Posterior cingulate gyrus (tissue), 11 donors: ENCODE measurements around the gene KAZN.

Source experiments
- DNase-seq, 10 donors: peaks; one replicate each; pipeline versions ENCODE4 v3.0.0 to v3.0.0-alpha.2; 2020 to 2021; ENCODE audit warnings: mixed read lengths in 3 of 10
- intact Hi-C: fragments of 100-400 bp; cut with DNase I; formaldehyde crosslinking; loops from one replicate; pipeline ENCODE4 v1.15.1; 2023

KAZN gene

GRCh38 chr1:14810595-14811361 lies 212.3 kb downstream of the KAZN start:
- intact Hi-C loops, result no loop called here
- DNase-seq, result peak in 2 of 10 donors; percentile 16 to 55

- intact Hi-C loops, result no loop called here
- DNase-seq, result no peak
Observed at GRCh38 chr1:14811573-14811972, 213.1 kb downstream of the KAZN start.

DNA sequence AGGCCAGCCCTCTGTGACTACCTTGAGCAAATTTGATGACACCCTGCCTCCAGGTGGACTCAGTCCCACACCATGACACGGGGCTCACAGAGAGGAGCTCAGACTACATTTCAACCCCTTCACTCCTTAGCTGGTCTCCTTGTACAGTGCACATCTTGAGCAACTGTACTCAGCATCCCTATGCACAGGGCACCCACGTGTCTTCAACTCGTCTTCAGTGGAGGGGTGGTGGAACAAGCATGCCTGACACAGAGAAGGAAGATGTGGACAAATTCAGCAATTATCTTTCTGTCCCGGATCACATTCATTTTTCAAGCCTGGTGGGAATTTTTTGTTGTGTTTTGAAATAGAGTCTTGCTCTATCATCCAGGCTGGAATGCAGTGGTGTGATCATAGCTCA lies 213.7 kb downstream of the KAZN start:
- intact Hi-C loops, result no loop called here
- DNase-seq, result peak in 1 of 10 donors; percentile 55

- no peak for DNase-seq
- intact Hi-C loops, result no loop called here
Observed at GRCh38 chr1:14815175-14815877, 216.8 kb downstream of the KAZN start.

DNA sequence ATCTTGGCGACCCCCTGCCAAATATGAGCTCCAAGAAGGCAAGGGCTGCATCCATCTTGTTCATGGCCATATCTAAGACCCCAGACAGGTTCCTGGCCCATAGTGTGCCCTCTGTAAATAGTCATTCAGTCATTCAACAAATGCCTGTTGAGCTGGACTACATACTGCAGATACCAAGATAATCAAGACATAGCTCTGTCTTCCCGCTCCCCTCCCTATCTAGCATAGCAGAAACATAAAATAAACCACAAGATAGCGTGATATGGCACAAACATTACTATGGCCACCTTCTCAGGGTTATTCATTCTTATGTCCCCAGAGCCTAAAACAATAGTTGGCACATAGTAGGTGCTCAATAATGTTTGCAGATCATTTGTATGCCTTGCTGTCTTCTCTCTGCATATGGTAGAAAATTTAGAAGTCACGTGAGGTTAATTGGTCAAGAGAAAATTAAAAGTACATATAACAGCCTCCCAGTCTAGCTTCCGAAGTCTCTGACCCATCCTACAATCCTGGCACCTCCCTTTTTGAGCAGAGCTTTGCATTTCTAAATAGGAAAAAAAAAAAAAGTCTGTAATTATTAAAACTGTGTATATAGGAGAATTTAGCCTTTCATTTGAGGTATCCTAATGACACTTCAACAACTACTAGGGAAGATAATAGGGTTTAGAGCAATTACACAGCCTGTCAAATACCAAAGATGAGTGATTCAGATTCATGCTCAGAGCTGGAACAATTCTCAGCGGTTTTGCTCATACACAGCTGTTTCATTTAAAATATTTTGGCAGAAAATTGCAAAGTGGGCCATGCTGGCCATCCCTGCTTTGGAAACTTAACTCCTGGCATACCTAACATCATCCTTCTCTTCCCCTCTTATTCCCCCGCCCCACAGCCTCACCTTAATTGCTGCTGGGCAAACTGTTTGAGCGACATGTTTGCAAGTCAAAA lies 219.0 kb downstream of the KAZN start:
- intact Hi-C loops, result no loop called here
- DNase-seq, result peak in 1 of 10 donors; percentile 13

DNA sequence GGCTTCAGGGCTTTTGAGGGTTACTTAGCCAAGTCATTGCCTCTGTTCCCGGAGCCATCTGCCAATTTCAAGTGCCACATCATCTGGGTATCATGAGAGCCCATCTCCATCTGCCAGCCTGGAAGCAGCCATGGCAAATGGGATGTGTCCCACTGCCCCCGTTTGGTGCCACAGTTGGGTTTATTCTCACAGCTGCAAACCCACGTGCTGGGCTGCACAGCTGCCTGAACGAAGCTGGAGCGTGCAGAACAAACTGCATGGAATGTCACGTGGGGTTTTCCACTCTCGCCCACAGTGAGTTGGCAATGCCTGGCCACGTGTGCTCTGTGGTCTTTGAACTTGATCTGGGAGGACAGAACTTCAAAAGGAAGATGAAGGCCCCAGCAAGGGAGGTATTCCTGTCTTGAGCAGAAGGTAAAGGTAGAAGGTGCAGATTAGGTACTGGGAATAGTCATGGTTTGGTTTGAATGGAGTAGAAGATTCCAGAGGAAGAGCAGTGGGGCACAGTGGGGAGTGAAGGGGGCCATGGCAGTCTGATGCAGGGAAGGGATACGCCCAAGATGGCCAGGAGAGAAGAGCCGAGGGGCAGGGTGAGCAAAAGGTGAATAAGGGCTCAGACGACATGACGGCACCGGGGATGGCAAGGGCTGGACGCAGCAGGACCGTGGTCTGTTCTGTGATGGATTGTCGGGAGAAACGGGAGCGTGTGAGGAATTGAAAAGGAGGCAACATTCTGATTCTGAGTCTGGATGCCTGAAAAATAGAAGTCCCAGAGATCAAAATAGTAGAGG lies 222.0 kb downstream of the KAZN start:
- intact Hi-C loops, result no loop called here

DNA sequence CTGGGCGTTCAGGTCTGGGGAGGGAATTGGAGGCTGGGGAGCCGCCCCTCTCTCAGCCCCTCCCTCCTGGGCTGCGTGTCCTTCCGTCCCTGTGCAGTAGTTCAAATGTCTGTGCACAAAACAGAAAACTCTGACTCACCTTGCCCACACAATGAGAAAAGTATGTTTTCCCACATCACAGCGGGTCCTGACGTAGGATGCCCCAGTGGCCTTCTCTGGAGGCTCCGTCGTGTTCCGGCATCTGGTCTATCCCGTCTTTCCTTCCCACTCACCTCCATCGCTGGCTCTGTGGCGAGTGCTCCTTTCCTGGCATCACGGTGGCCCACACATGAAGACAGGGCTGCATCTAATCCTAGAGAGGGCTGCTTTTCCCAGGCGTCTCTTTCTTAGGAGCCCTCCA lies 224.0 kb downstream of the KAZN start:
- intact Hi-C loops, result no loop called here
- DNase-seq, result peak in 2 of 10 donors; percentile 55 to 80

More for the DNA sequence above, 222.0 kb downstream of the KAZN start:
- DNase-seq, result peak in 4 of 10 donors; percentile 29 to 79 (median 69)

DNA sequence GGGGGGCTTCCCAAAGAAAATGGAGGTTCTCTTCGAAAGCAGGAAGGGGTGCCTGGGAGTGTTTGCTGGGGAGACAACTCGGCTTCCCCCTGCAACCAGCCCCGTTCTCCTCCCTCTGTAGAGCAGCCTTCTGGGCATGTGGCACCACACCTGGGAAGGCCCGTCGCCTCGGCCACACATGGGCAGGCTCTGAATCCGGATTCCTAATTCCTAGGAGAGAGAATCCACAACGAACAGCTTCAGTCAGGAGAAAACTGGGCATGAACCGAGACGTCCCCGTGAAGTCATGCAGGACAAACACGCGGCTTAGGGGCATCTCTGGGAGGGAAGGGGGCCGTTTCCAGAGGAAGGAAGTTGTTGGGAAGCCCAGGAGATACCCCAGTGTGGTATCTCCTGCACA lies 224.5 kb downstream of the KAZN start:
- peak in 2 of 10 donors; percentile 52 to 54 for DNase-seq
- intact Hi-C loops, result no loop called here

DNA sequence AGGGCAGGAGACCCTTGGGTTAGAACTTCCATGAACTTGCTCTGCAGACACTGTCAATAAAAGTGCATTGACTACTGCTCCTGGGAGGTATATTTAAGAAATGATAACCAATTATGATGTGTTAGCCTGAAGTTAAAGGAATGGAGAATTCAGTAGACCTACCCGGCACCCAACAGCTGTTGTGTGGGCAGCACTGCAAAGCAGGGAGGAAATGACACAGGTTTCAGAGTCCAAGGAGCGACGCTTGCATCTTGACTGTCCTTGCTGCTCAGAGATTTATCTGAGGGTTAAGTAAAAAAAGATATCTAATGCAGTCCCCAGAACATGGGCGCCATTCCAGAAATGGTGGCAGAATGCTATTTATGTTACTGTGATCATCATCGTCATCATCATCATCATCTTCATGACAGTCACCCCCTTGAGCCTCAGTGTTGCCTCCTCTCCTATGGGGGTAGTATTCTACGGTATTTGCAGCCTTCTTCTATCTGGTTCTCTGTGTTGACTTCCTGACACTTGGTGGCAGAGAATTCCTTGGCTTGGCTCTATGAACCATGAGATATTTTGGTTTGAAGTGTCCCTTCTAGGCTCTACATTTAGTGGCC lies 225.9 kb downstream of the KAZN start:
- intact Hi-C loops, result no loop called here

GRCh38 chr1:14825396-14825795 lies 226.9 kb downstream of the KAZN start:
- peak in 1 of 10 donors; percentile 1 for DNase-seq
- intact Hi-C loops, result no loop called here

More for the DNA sequence above, 225.9 kb downstream of the KAZN start:
- peak in 7 of 10 donors; percentile 40 to 88 (median 71) for DNase-seq

- peak in 6 of 10 donors; percentile 16 to 81 (median 56) for DNase-seq
- intact Hi-C loops, result no loop called here
Observed at GRCh38 chr1:14826172-14826636, 227.7 kb downstream of the KAZN start.

DNA sequence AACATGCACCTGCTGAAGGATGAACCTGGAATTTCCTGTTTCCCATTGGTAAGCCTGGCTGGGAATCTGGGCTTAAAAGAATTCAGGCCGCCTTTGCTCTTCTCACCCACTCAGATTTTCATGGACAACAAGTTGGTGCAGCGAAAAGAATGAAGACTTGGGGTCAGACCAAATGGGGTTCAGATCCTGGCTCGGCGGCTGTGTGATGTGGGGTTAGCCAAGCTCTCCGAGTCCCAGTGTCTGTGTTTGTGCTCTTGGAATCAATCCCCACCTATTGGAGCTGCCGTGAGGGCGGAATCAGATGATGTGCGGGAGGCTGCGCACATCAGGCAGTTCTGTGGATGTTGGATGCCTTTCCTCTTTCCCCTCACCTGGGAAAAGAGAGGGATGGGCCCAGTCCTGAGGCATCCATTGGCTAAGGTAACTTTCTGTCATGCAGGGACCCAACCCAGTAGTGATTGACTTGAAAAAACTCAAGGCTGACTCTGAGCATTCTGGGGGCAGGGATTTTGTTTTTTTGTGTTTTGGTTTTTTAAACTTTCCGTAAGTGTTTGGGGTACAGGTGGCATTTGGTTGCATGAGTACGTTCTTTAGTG lies 228.3 kb downstream of the KAZN start:
- DNase-seq, result peak in 2 of 10 donors; percentile 72 to 81

GRCh38 chr1:14827870-14828269 lies 229.4 kb downstream of the KAZN start:
- intact Hi-C loops, result no loop called here
- peak in 1 of 10 donors; percentile 4 for DNase-seq

More for the DNA sequence above, 228.3 kb downstream of the KAZN start:
- intact Hi-C loops, result no loop called here

DNA sequence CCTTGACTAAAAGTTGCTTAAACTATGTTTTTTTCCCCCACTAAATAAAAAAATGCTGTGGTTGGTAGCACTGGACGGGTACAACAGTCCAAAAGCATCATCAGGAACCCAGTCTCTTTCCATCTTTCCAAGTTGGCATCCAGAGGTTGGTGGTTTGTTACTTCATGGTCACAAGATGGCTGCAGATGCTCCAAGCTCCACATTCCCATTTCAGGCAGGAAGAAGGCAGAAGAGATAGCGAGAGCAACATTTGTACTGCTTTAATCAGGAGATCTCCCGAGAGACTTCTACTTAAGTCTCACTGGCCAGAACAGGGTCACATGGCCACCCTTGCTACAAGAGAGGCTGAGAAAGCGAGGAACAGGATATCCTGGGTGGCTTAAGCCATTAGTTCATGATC lies 230.2 kb downstream of the KAZN start:
- intact Hi-C loops, result no loop called here
- DNase-seq, result peak in 1 of 10 donors; percentile 5

- intact Hi-C loops, result no loop called here
- peak in 1 of 10 donors; percentile 48 for DNase-seq
Observed at GRCh38 chr1:14835725-14836124, 237.2 kb downstream of the KAZN start.

DNA sequence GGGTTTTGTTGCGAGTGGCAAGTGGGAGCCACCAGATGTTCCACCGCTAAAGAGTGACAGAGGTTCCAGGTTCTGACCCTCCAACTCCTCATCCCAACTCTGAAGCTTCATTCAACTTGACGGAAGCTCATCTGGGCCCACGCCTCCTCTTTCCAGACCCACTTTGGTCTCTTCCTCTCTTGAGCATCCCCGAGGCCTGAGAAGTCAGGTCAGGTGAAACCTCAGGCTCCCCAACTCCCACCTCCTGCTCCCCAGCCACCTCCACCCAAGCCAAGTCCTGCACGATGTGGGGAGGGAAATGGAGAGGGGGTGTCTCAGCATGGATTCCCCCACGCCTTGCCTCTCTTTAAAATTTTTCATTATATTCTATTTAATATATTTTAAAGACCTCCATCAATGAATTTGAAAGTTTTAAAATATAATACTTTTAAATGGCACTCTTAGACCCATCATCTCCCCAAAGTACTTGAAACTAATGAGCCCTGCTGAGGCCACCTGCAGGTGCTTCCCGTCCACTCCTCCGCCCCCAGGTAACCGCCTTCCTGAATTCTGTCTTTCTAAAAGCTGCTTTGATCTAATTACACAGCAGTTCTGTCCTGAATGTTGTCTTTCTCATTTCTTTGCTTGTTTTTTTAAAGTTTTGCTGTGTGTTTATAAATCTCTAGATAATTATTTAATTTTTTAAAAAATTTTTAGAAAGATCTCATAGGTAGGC lies 238.1 kb downstream of the KAZN start:
- DNase-seq, result peak in 1 of 10 donors; percentile 29
- intact Hi-C loops, result no loop called here

GRCh38 chr1:14840374-14840773 lies 241.9 kb downstream of the KAZN start:
- intact Hi-C loops, result no loop called here
- peak in 1 of 10 donors; percentile 5 for DNase-seq

- intact Hi-C loops, result no loop called here
- peak in 1 of 10 donors; percentile 2 for DNase-seq
Observed at GRCh38 chr1:14841456-14841855, 243.0 kb downstream of the KAZN start.
